Activated CD4-positive, alpha-beta T cell treated with anti-CD3 and anti-CD28 coated beads, Interleukin-2, Interleukin-4, amounts not matched to agents 100 ng/mL and 50 ng/mL, durations not matched to agents 16 hours and 8 hours (primary cell): ENCODE data around the gene AFG1L.
A peak's percentile ranks its signal among the peaks of the same experiment; 100 is the strongest.
"Not testable (repeated sequence)": the region's sequence is repeated elsewhere in the genome, so short reads cannot be mapped to it uniquely, and the experiment has no call there.

Experiments
- DNase-seq: peaks from one replicate; pipeline ENCODE4 v3.0.0-alpha.2; 2020; ENCODE audit warnings: low spot score

AFG1L gene

GRCh38 chr6:108294727-108295625, at the start of gene AFG1L:
TSS of gene AFG1L (plus strand) at chr6:108295054. CDS start at chr6:108295080, 26 bp downstream.
- peak; percentile 85 for DNase-seq

GRCh38 chr6:108245095-108245494, 49.8 kb upstream of the AFG1L start:
- DNase-seq, result not testable (repeated sequence)

- DNase-seq, result no peak
Observed at GRCh38 chr6:108247965-108248536, 46.8 kb upstream of the AFG1L start.

- no peak for DNase-seq
Observed at GRCh38 chr6:108250240-108250866, 44.5 kb upstream of the AFG1L start.

GRCh38 chr6:108251252-108251651, 43.6 kb upstream of the AFG1L start:
- DNase-seq, result no peak

- DNase-seq, result no peak
Observed at GRCh38 chr6:108252055-108252454, 42.8 kb upstream of the AFG1L start.

- DNase-seq, result no peak
Observed at GRCh38 chr6:108253241-108253640, 41.6 kb upstream of the AFG1L start.

- no peak for DNase-seq
Observed at GRCh38 chr6:108254433-108255410, 40.1 kb upstream of the AFG1L start.

GRCh38 chr6:108260126-108260808, 34.6 kb upstream of the AFG1L start:
- peak; percentile 22 for DNase-seq

GRCh38 chr6:108260809-108261569, 33.9 kb upstream of the AFG1L start, which contains the start of gene SNX3:
TSS of gene SNX3 (minus strand) at chr6:108261040. CDS start at chr6:108260921, 119 bp downstream.
- peak; percentile 93 for DNase-seq

GRCh38 chr6:108263371-108263770, 31.5 kb upstream of the AFG1L start:
- DNase-seq, result no peak

GRCh38 chr6:108268845-108269244, 26.0 kb upstream of the AFG1L start:
- no peak for DNase-seq

GRCh38 chr6:108269955-108270354, 24.9 kb upstream of the AFG1L start:
- DNase-seq, result not testable (repeated sequence)

- DNase-seq, result no peak
Observed at GRCh38 chr6:108274546-108274945, 20.3 kb upstream of the AFG1L start.

- no peak for DNase-seq
Observed at GRCh38 chr6:108275976-108276375, 18.9 kb upstream of the AFG1L start.

GRCh38 chr6:108277295-108277694, 17.6 kb upstream of the AFG1L start:
- no peak for DNase-seq

- DNase-seq, result no peak
Observed at GRCh38 chr6:108277831-108278230, 17.0 kb upstream of the AFG1L start.

GRCh38 chr6:108285381-108285780, 9.5 kb upstream of the AFG1L start:
- DNase-seq, result no peak

GRCh38 chr6:108286366-108286765, 8.5 kb upstream of the AFG1L start:
- no peak for DNase-seq

- no peak for DNase-seq
Observed at GRCh38 chr6:108287373-108287772, 7.5 kb upstream of the AFG1L start.
